ENCODE results near the gene GGTLC2.

GGTLC2 gene

GRCh38 chr22:22670076-22670795, 25.8 kb downstream of the GGTLC2 start:
- no peak for DNase-seq

- DNase-seq, result no peak
Observed at GRCh38 chr22:22671506-22671905, 27.1 kb downstream of the GGTLC2 start.

GRCh38 chr22:22673099-22673498, 28.7 kb downstream of the GGTLC2 start:
- DNase-seq, result no peak

- no peak for DNase-seq
Observed at GRCh38 chr22:22673628-22674027, 29.2 kb downstream of the GGTLC2 start.

GRCh38 chr22:22674467-22674866, 30.1 kb downstream of the GGTLC2 start:
- DNase-seq, result no peak

GRCh38 chr22:22678970-22679369, 34.6 kb downstream of the GGTLC2 start:
- no peak for DNase-seq

GRCh38 chr22:22680396-22680795, 36.0 kb downstream of the GGTLC2 start:
- no peak for DNase-seq

GRCh38 chr22:22681221-22681739, 36.9 kb downstream of the GGTLC2 start:
- DNase-seq, result no peak

GRCh38 chr22:22682196-22682595, 37.8 kb downstream of the GGTLC2 start:
- DNase-seq, result no peak

- no peak for DNase-seq
Observed at GRCh38 chr22:22682807-22683667, 38.6 kb downstream of the GGTLC2 start.

GRCh38 chr22:22683668-22684361, 39.4 kb downstream of the GGTLC2 start:
- no peak for DNase-seq

GRCh38 chr22:22684580-22685561, 40.5 kb downstream of the GGTLC2 start:
- DNase-seq, result no peak

- no peak for DNase-seq
Observed at GRCh38 chr22:22685586-22685985, 41.2 kb downstream of the GGTLC2 start.

- DNase-seq, result peak; percentile 56 to 70
Observed at GRCh38 chr22:22686202-22687115, 42.0 kb downstream of the GGTLC2 start.

GRCh38 chr22:22687638-22688500, 43.5 kb downstream of the GGTLC2 start:
- DNase-seq, result peak; percentile 34 to 69

- no peak for DNase-seq
Observed at GRCh38 chr22:22689621-22690345, 45.4 kb downstream of the GGTLC2 start.

GRCh38 chr22:22691055-22691454, 46.6 kb downstream of the GGTLC2 start:
- no peak for DNase-seq

- DNase-seq, result peak; percentile 39 to 43
Observed at GRCh38 chr22:22691716-22692701, 47.6 kb downstream of the GGTLC2 start.

All from inflammatory macrophage treated with lipopolysaccharide for 1 hour (primary cell).